AG08395 (cell line): ENCODE measurements around the gene BCORL1.

Experiments
- DNase-seq: peaks from one replicate; pipeline ENCODE4 v3.0.0; 2012; ENCODE audit warnings: mixed read lengths, low spot score

Gene BCORL1

DNA sequence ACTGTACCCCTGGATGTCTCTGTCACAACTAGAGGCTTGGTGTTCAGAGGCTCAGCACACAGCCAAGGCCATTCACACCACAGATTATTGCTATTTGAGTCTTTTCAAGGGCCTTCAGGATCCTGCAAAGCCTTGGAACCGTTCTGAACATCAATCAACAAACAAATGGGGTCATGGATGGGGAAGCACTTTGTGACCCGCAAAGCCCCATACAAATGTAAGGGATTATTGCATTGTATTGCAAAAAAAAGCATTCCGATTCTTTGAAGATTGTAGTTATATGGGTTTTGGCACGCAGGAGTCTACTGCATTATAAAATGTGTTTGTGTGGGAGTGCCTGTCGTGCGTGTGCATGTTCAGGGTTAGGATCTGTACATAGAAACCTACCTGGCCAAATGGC, 17.3 kb upstream of the BCORL1 start:
- DNase-seq = no peak

GRCh38 chrX:129968968-129969367, 13.5 kb upstream of the BCORL1 start:
- no peak for DNase-seq

DNA sequence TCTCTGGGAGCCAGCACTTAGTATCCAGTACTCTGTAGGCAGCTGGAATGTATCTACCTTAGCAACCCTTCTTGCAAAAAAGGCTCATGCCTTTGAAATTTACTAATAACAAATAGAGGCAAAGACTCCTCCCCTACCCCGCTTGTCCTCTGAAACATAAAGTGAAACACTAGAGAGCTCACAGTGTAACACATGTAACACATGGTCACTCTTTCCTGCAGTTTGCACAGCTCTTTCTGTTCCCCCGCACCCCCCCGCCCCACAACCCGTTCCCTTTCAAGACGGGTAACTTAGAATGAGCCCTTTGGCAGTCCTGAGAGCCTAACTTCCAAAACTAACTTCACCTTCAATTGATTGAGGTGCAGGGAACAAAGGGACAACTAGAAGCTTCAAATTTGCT, 6.0 kb upstream of the BCORL1 start:
- DNase-seq = no peak

DNA sequence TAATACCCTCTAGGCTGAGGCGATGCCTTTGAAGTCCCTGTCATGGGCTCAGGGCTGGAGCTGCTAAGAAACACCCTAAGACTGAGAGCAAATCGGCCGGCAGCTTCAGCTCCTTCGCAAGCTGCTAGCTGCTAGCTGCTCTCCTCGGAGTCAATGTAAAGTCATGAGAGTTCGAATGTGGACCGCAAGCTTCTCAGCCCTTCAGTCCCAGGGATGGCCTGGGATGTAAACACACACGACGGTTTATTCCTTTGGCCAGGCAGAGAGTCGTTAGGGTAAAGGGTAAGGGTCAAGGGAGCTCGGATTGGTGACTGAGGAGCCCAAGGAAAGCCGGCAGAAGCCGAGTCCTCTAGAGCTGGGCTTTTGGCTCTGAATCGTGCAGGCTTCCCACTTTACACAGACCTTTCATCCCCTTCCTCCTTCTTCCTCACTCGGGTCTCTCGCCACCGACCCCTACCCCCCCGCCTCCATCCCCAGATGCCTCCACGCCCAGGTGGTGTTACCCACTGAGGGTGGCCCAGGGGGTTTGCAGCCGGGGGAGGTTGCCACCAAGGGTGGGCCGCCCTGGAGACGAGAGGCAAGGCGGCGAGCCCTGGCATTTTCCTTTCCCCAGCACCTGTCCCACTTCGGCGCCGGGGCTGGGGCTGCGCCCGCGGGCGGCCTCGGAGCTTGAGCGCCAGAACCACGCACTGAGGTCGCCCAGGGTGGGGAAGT, 3.1 kb upstream of the BCORL1 start:
- no peak for DNase-seq

DNA sequence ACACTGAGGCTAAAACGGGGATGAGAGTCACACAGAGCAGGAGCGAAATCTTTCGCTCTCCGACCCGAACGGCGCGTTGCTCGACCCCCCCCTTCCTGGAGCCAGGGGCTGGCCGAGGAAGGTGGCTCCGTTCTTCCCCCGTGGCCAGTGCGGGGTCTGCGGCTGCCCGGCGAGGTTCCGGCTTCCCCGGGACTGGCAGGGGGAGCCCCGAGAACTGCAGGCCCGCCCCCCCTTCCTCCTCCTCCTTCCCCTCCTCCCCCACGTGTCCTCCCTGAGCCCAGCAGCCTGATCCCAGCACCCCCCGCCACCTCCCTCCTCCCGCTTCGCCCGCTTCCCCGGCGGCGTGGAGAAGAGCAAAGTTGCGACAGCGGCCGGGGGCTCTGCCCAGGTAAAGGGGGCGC, 2.4 kb upstream of the BCORL1 start:
- DNase-seq = no peak

GRCh38 chrX:129980540-129981199, 1.8 kb upstream of the BCORL1 start:
- DNase-seq = no peak

DNA sequence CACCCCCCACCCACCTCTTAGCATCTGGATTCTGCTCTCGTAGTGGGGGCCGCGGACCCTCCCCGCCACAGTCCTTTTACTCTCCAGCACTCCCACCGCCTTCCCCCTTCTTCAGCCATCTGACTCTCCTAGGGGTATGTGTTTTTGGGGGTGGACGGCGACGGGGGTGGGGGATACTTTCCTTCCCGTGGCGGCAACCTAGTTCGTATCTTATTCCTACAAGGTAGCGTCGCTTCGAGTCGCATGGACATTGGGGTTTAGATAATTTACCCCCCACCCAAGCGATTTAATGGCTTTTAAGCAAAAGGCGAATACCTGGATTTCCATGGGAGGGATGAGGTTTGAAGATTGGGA, 1.3 kb upstream of the BCORL1 start:
- DNase-seq = no peak

DNA sequence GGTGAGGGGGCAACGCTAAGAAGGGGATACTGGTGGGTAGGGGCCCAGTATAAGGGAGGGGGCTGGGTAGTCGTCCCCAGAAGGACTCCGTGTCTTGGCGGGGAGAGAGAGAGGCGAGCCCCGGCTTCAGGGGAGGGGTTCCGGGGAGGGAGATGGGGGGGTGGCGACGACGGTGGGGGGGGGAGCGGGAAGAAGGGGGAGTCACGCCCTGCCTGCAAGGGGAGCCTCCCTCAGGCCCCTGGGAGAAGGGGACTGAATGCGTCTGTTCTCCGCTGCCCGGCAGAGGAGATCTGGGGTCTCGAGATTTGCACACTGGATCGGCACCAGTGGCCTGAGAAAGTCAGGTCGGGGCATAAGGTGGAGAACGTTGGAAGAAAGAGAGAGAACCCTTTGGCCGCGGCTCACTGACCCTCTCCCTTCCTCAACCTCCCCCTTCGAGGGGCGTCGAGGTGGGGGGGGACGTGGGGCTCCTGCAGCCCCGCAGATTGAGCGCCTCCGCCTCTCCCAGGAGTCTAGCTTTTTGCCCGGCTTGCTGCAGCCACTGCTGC, 609 bp upstream of the BCORL1 start:
- DNase-seq = no peak

- no peak for DNase-seq
Observed at GRCh38 chrX:129983575-129984110, 1.2 kb downstream of the BCORL1 start.

DNA sequence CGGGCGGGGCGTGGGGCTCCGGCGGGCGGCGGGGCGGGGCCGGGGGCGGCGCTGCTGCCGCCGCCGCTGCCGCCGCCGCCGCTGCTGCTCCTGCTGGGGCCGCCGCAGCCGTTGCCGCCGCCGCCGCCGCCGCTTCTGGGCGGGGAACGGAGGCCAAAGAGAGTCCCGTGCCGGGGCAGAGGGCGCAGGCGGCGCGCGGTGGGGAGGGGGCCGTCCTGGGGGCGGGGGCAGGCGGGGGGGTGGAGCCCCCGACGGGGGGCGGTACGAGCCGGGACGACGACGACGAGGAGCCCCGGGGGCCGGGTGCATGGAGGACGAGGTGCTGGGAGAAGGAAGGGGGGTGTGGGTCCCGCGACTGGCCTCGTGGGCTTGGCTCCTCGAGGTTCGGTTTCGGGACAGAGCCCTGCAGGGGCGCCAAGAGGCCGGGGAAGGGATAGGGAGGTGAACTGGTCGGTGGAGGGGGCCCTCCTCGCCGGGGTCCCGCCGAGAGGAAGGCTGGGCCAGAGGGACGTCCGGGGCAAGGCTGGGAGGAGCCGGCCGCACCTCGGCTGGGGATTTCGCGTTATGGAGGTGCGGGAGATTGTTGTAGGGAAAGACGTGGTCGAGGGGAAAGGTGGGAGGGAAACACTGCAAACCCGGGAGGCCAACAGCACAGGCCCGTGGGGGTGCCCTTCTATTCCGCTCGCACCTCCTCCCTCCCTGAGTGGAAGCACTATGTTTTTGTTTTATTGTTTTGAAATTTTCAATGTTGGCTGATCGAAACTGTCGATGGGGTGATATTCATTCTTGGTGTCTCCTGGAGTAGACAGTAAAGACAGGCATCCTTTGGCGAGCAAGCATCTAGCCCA, 1.9 kb downstream of the BCORL1 start:
- no peak for DNase-seq

- DNase-seq = no peak
Observed at GRCh38 chrX:129987871-129988270, 5.4 kb downstream of the BCORL1 start.

- no peak for DNase-seq
Observed at GRCh38 chrX:129992181-129992580, 9.7 kb downstream of the BCORL1 start.

- peak; percentile 80 for DNase-seq
Observed at GRCh38 chrX:129996120-129996519, 13.7 kb downstream of the BCORL1 start.

- DNase-seq = no peak
Observed at GRCh38 chrX:129997086-129997485, 14.7 kb downstream of the BCORL1 start.

DNA sequence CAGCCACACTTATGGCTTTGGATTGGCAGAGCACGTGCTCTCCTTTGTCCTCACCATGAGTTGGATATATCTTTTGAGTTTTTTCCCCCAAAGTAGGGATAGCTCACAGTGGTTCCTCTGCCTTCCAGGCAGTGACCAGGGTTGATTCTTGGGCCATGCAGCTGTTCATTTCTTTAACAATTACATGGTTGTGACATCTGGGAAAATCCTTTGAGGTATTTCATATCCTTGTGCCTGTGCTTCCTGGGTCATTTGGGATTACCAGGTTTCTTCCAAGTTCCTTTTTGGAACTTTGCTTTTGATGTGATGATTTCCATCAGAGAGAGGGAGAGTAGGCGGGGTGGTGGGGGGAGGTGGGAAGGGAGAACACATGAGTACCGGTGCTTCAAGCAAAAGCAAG, 15.6 kb downstream of the BCORL1 start:
- DNase-seq = no peak

- DNase-seq = no peak
Observed at GRCh38 chrX:130001893-130002292, 19.5 kb downstream of the BCORL1 start.

- no peak for DNase-seq
Observed at GRCh38 chrX:130002541-130002940, 20.1 kb downstream of the BCORL1 start.

GRCh38 chrX:130005089-130005807, 22.8 kb downstream of the BCORL1 start:
- no peak for DNase-seq

DNA sequence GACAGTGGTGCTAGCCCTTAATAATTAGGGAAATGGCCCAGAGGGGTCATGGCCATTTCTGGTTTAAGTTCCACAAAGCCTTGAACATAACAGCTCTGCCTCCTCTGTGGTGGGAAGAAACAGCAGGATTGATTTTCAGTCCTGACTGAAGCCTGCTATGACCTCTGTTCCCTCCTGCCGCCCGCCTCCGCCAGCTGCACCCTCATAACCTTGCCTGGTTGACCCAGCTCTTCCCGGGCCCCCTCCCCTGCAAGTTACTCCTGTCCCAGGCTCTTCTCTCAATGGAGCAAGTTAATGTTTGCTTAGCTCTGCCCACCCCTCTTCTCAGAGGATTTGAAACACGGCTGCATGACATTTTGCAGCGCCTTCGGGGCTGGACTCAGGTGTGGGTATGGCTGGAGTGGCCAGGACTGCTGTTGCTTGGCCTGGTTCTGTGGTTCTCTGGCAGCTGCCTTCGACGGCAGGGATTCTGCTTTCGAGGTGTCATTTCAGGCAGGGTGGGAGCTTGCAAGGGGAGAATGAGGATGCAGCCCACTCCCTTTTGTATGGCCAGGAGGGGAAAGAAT, 27.3 kb downstream of the BCORL1 start:
- no peak for DNase-seq

DNA sequence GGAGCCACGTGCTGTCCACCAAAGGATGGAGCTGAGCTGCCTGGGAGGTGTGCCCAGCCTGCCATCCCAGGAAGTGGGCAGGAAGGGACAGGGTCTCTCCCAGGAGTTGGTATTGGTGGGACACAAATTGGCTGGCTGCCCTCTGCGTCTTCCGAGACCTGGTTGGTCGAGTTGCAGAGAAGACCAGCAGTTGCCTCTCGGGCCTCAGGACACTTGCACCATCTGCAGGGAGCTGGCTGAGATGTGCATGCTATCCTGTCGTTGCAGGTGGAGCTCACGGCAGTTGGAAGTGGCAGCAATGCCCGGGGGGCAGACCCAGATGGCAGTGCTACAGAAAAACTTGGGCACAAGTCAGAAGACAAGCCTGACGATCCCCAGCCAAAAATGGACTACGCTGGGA, 30.2 kb downstream of the BCORL1 start:
- no peak for DNase-seq

- no peak for DNase-seq
Observed at GRCh38 chrX:130013661-130014060, 31.2 kb downstream of the BCORL1 start.

DNA sequence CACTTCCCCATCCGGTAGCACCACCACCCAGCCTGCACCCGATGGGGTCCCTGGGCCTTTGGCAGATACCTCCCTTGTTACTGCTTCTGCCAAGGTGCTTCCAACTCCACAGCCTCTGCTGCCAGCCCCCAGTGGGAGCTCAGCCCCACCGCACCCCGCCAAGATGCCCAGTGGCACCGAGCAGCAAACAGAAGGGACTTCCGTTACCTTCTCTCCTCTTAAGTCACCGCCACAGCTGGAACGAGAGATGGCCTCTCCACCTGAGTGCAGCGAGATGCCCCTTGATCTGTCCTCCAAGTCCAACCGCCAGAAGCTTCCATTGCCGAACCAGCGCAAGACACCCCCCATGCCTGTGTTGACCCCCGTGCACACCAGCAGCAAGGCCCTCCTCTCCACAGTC, 31.9 kb downstream of the BCORL1 start:
- DNase-seq = no peak
